Loucy (cell line): ENCODE results near the gene UFD1.

Source experiments
- EZH2phosphoT487 ChIP-seq: fragments of 200-600 bp; IDR thresholded peaks from 2 replicates; pipeline ENCODE4 v1.6.1; 2018; ENCODE audit warnings: antibody characterized with exemption, mild to moderate bottlenecking, moderate library complexity, borderline replicate concordance
- TF ChIP-seq, protein P1 (sequence below): fragments of 200-600 bp; sonication (generic); conservative IDR thresholded peaks from 2 replicates; pipeline ENCODE4 v1.5.1; 2014; ENCODE audit warnings: mild to moderate bottlenecking, antibody characterized with exemption, low read length

DNA sequence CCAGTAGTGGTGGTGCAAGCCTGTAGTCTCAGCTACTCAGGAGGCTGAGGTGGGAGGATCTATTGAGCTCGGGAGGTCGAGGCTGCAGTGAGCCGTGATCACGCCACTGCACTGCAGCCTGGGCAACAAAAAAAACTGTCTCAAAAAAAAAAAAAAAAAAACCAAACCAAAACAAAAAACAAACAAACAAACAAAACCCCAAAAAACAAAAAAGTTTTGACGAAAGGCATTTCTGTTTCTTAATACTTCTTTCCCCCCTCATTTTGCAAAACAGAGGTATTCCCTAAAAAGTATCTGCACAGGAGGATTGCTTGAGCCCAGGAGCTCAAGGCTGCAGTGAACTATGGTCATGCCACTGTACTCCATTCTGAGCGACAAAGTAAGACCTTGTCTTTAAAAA lies 58.7 kb downstream of the UFD1 start:
- TF ChIP-seq, protein P1, sequence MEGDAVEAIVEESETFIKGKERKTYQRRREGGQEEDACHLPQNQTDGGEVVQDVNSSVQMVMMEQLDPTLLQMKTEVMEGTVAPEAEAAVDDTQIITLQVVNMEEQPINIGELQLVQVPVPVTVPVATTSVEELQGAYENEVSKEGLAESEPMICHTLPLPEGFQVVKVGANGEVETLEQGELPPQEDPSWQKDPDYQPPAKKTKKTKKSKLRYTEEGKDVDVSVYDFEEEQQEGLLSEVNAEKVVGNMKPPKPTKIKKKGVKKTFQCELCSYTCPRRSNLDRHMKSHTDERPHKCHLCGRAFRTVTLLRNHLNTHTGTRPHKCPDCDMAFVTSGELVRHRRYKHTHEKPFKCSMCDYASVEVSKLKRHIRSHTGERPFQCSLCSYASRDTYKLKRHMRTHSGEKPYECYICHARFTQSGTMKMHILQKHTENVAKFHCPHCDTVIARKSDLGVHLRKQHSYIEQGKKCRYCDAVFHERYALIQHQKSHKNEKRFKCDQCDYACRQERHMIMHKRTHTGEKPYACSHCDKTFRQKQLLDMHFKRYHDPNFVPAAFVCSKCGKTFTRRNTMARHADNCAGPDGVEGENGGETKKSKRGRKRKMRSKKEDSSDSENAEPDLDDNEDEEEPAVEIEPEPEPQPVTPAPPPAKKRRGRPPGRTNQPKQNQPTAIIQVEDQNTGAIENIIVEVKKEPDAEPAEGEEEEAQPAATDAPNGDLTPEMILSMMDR, result no peak
- TF ChIP-seq EZH2phosphoT487, result no peak
